HG02798 (cell line): ENCODE data around the gene LILRB1.
A peak's percentile ranks its signal among the peaks of the same experiment; 100 is the strongest.
"Not testable (repeated sequence)": the region's sequence is repeated elsewhere in the genome, so short reads cannot be mapped to it uniquely, and the experiment has no call there.

ENCODE experiments used
- ATAC-seq: cut with Tn5 transposase; IDR thresholded peaks from one replicate; pipeline ENCODE4 v1.9.1; 2021; ENCODE audit warnings: mild to moderate bottlenecking; ENCODE audit not compliant: unreplicated experiment, poor library complexity

Gene LILRB1

DNA sequence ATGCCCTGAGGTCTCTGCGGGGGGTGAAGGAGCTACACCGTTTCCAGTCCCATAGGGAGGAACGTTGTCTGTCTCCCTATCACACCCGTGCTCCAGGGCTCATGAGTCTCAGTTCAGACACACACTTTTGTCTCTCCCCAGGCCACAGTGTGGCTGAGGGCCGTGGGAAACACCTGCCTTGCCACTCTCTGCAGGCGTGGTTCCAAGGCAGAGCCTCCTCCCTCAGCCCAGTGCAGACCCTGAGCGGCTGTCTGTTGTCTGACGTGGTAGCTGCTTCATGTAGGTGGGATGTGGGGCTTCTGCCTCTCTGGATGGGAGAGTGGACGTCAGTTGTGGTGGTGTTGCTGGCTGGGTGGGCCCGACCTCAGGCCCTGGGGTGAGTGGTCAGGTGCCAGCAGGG is 6.0 kb upstream of the LILRB1 start:
- peak; percentile 35 for ATAC-seq

DNA sequence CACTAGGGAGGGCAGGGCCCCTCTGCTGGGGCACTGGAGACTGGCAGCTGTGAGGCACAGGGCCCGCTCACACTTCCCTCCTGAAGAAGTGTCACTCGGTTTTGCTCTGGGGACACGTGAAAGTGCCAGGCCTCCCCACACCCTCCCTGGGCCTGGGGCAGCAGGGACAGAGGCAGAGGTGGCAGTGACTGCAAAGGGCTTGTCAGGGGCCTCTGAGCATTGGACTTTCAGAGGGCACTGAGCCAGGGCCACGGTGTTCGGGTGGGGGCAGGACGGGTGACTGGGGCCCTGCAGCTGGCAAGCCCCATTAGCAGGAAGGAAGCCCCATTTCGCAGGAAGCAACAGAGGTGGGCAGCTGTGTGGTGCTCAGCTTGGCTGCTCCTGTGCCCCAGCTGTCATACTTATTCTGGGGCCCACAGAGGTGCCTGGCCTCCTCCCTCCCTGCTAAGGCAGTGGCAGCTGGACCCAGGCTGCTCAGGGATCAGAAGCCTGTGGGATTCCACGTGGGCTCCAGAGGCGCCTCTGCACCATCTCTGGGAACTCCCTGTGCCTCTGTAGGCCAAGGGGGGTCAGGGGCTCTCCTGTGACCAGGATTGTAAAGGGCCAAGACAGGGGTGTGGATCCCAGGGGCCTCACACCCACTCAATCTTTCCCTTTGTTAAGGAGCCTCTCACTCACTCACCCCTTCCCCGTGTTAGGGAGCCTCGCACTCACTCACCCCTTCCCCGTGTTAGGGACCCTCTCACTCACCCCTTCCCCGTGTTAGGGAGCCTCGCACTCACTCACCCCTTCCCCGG is 5.2 kb upstream of the LILRB1 start:
- peak; percentile 46 for ATAC-seq

DNA sequence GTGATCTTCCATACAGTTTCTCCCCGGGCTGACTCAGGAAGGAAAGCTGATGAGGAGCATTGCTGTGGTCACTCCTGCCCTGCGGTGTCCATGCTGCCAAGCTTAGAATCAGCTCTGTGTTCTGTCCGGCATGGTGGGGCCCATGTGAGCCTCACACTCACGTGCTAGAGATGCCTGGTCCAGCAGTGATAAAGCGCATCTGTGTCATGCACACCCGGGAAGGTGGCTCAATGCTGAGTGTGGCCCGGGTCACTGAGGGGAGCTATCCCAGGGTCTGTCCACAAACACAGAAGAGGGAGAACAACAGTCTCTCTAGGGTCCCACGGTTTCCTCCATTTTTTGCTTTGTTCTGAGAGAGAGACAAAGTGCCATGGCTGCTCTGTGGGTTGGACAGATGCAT is 3.5 kb upstream of the LILRB1 start:
- ATAC-seq = no peak

DNA sequence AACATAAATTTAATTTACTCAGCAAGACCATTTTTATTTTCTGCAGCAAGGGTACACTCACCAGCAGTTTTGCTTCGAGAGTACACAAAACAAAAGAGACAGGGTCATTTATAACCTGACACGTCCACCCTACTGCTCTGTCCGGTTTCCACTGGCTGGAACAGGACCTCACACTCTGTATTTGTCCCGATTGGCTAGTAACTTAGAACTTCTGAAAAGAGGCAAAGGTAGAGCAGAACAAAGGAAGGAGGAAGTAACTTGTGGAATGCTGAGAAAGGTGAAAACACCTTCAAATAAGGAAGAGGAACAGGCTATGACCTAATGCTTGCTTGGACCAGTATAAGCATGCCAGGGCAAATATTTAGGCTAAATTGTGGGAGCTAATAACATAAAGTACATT is 2.4 kb upstream of the LILRB1 start:
- not testable (repeated sequence) for ATAC-seq

DNA sequence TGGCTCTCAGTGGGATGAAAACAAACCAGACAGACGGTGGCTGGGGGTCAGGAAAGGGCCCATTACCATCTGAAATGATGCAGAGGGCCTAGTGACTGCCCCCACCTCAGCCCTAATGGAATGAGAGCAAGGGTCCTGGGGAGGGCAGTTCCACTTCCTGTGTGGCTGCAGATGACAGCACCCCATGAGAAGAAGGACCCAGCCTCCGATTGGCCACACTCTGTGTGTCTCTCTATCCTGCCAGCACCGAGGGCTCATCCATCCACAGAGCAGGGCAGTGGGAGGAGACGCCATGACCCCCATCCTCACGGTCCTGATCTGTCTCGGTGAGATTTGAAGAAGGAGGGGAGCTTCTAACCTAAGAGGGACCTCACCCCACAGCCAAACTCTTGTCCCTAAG is 498 bp downstream of the LILRB1 start:
- no peak for ATAC-seq

DNA sequence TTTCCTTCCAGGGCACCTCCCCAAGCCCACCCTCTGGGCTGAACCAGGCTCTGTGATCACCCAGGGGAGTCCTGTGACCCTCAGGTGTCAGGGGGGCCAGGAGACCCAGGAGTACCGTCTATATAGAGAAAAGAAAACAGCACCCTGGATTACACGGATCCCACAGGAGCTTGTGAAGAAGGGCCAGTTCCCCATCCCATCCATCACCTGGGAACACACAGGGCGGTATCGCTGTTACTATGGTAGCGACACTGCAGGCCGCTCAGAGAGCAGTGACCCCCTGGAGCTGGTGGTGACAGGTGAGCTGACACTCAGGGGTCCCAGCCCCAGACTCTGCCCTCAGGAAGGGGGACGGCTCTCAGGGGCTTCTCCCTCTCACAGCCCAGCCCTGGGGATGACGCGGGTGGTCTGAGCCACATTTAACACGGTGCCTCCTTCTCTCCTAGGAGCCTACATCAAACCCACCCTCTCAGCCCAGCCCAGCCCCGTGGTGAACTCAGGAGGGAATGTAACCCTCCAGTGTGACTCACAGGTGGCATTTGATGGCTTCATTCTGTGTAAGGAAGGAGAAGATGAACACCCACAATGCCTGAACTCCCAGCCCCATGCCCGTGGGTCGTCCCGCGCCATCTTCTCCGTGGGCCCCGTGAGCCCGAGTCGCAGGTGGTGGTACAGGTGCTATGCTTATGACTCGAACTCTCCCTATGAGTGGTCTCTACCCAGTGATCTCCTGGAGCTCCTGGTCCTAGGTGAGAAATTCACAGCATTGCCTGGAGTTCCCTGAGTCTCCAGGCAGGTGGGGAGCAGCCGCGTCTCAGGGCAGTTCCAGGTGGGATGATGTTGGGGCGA is 1.4 kb downstream of the LILRB1 start:
- not testable (repeated sequence) for ATAC-seq

- ATAC-seq = not testable (repeated sequence)
These were observed 2.2 kb downstream of the LILRB1 start for GRCh38 chr19:54632517-54632916.

GRCh38 chr19:54633401-54633800 is 3.1 kb downstream of the LILRB1 start:
- ATAC-seq = no peak

DNA sequence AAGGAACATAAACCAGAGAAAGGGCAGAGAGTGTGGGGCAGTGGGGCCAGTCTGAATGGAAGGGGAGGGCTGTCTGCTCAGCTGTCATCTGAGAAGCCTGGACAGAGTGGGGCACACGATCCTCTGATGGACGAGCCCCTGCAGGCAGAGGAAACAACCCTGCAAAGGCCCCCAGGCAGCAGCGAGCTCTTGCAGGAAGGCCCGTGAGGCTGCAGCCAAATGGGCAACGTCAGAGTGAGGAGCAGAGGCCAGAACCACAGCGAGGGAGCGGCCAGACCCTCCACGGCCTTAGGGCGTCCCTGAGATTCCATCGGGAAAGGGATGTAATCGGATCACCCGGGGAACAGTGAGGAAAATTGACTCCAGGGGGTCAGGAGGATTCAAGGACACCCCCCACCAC is 5.8 kb downstream of the LILRB1 start:
- ATAC-seq = not testable (repeated sequence)

DNA sequence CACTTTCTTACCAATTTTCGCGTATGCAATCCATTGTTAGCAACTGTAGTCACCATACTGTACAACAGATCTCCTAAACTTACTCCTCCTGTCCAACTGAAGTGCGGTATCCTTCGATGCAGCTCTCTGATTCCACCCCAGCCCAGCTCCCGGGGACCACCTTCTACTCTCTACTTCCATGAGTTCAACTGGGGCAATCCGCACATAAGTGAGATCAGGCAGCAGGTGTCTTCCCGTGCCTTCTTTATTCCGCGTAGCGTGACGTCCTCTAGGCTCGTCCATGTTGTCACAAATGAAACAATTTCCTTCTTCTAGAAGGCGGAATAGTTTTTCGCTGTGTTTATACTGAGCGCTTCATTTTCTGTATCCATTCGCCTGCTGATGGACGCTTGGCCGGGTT is 8.4 kb downstream of the LILRB1 start:
- ATAC-seq = no peak

DNA sequence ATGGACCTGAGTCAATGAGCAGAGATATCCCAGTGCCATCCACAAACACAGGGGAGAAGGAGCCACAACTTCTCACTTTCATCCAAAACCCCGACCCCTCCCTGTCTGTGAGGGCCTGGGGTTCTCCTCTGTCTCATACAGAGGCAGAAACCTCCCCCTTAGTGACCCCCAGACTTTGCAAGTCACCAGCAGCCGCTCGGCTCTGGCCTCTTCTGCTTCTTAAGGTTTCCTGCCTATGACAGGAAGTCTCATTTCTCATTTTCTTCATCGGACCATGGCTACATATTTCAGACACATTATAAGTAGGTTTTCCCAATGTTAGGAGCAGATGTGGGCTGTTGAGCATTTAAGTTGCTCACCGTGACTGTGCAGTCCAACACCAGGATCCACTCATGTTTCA is 12.7 kb downstream of the LILRB1 start:
- ATAC-seq = not testable (repeated sequence)

- ATAC-seq = not testable (repeated sequence)
These were observed 13.3 kb downstream of the LILRB1 start for GRCh38 chr19:54643583-54643982.

GRCh38 chr19:54644056-54644455 is 13.8 kb downstream of the LILRB1 start:
- no peak for ATAC-seq

- ATAC-seq = no peak
These were observed 16.1 kb downstream of the LILRB1 start for GRCh38 chr19:54646331-54646841.

DNA sequence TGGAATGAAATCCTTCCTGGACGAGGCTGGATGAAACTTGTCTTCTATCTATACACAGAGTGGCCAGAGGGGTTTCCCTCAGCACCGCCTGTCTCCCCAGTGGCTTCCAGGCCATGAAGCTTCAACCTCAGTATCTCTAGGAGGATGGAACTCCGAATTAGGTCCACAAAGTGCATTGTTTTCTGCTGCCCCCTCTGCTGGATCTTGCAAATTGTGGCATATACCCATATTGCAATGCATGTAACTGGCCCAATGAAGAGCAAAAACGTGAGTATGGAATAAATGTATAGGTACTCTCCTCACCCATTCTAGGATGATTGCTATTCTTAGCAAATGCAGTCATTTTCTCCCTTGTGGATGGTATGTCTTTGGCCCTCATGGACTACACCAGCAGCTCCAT is 17.8 kb downstream of the LILRB1 start:
- ATAC-seq = no peak

DNA sequence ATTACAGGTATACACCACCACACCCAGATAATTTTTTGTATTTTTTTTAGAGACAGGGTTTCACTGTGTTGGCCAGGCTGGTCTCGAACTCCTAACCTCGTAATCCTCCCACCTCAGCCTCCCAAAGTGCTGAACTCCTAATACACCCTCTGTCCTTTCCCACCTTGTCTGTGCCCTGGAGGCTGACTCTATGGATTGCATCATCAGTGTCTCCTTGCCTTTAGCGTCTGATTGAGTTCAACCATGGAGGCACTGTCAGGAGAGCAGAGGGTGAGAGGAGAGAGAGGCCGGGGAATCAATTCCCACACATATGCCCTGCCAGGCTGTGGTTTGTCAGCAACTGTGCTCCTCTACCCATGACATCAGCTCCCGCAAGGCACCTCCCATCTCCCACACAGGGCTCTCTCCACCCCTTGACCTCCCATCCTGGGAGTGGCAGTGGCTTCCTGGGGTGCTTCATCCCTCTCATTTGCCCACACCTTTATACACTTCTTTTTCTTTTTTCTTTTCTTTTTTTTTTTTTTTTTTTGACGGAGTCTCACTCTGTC is 19.9 kb downstream of the LILRB1 start:
- ATAC-seq = no peak

DNA sequence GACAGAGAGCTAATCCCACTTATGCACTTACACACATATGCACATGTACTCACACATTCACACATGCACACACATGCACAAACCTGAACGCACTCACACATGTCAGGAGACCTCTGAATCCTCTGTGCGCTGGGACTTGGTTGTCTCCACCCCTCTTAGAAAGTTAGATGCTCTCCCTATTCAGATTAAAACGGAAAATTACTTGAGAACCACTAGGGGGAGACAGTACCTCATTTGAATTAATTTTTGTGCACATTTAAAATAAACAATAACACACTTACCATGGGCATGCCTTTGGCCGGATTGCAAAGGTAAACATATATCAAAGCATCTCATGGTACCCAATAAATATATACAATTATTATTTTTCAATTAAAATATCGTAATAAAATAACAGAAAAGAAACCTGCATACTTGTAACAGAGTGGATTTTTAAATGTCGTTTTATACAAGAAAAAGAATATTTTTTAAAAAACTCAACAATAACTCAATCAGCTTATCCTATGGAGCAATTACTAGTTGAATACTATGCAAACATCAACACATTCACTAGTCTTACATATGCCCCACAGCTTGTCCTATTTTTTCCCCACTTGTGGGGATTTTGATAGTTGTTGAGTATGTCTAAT is 23.0 kb downstream of the LILRB1 start:
- ATAC-seq = no peak

GRCh38 chr19:54654447-54655321 is 24.4 kb downstream of the LILRB1 start:
- ATAC-seq = no peak

DNA sequence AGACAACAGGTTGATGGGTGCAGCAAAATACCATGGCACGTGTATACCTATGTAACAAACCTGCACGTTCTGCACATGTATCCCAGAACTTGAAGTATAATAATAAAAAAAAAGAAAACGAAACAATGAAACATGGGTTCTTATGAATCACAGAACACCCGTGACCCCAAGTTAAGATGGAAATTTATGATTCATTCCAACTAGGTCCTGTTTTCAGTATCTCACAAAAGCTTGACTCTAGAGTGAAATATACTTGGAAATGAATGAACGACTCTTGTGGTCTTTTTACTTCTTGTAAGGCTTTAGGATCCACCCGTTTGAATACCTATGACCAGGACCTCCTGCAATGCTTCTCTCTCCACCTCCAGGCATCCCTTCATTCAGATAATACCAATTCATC is 29.0 kb downstream of the LILRB1 start:
- ATAC-seq = no peak

DNA sequence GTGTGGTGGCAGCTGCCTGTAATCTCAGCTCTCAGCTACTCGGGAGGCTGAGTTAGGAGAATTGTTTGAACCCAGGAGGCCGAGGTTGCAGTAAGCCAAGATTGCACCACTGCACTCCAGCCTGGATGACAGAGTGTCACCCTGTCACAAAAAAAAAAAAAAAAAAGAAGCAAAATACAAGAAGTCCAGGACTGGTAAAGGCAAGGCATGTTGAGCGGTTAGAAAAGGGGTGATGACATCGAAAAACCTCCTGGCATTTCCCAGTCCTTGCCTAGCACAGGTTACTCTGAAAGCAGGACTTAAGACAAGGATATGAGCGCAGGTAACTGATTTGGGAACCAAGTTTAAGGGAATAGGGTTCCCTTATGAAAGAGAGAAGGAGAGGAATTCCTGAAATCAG is 30.0 kb downstream of the LILRB1 start:
- no peak for ATAC-seq
